A549 (cell line): ENCODE measurements around the gene DUSP2. TPM values are rescaled to one million over a fixed set of nuclear protein-coding genes. Genes with fewer than 3 reads are reported as not detected.
A peak's percentile ranks its signal among the peaks of the same experiment; 100 is the strongest.

ENCODE experiments used
- ATAC-seq, 2 experiments: fragments of 200-7000 bp in 1 of 2; fragments of >200 bp in 1 of 2; cut with Nextera tagmentation in 1 of 2; cut with Tn5 transposase in 1 of 2; 3 replicates each; pipeline versions ENCODE4 v1.8.0 to v1.9.1; 2018 to 2020; ENCODE audit warnings: mild to moderate bottlenecking in 1 of 2, moderate library complexity in 1 of 2
- CTCF ChIA-PET: fragments of 300-600 bp; sonication (Branson Sonifier 250); formaldehyde crosslinking; extraction: SDS; loops from one replicate; lab custom pipeline; 2021; ENCODE audit warnings: antibody characterized with exemption, inconsistent platforms; lab: Yijun Ruan, JAX
- POLR2A ChIA-PET: fragments of 350-600 bp; formaldehyde crosslinking; extraction: SDS; loops from one replicate; lab custom pipeline; 2021; ENCODE audit warnings: antibody characterized with exemption, inconsistent platforms; lab: Yijun Ruan, JAX
- DNase-seq, 2 experiments: peaks; one replicate each; pipeline versions ENCODE4 v3.0.0 to v3.0.0-alpha.2; 2011 to 2016; ENCODE audit warnings: low read depth in 1 of 2, low spot score in 1 of 2
- FAIRE-seq: peaks from 2 replicates; lab custom pipeline; 2011; peaks lifted over from hg19 to GRCh38; lab: Jason Lieb, UNC
- H3K27ac ChIP-seq, 2 experiments: fragments of >200 bp; sonication (Bioruptor Twin); formaldehyde crosslinking; 3 replicates each; pipeline ENCODE4 v1.5.1; 2016 to 2017
- H3K4me1 ChIP-seq: fragments of >200 bp; sonication (Bioruptor Twin); formaldehyde crosslinking; 3 replicates; pipeline ENCODE4 v1.6.1; 2016
- H3K4me2 ChIP-seq: fragments of >200 bp; sonication (Bioruptor Twin); formaldehyde crosslinking; 3 replicates; pipeline ENCODE4 v1.6.1; 2016
- H3K4me3 ChIP-seq: fragments of >200 bp; sonication (Bioruptor Twin); formaldehyde crosslinking; 3 replicates; pipeline ENCODE4 v1.5.1; 2016
- H3K9me3 ChIP-seq: fragments of >200 bp; sonication (Bioruptor Twin); formaldehyde crosslinking; 3 replicates; pipeline ENCODE4 v1.6.1; 2016
- CHD4 ChIP-seq: fragments of 200-600 bp; sonication (generic); IDR thresholded peaks from 2 replicates; pipeline ENCODE4 v1.6.1; 2016; ENCODE audit warnings: antibody characterized with exemption, mild to moderate bottlenecking, borderline replicate concordance
- ELK1 ChIP-seq: fragments of 150-350 bp; IDR thresholded peaks from 2 replicates; pipeline ENCODE4 v1.6.1; 2014; ENCODE audit warnings: low read depth, mild to moderate bottlenecking, low read length
- FOSB ChIP-seq: fragments of 250-450 bp; sonication (Bioruptor Pico); IDR thresholded peaks from 2 replicates; pipeline ENCODE4 v1.5.0; 2020; ENCODE audit warnings: mild to moderate bottlenecking, moderate library complexity
- FOSL2 ChIP-seq, 2 experiments: fragments of 450-650 bp in 1 of 2; fragments of >200 bp in 1 of 2; sonication (Bioruptor Twin) in 1 of 2; formaldehyde crosslinking; IDR thresholded peaks; 2 replicates each; pipeline versions ENCODE4 v1.5.0 to v1.6.1; 2016 to 2020; ENCODE audit warnings: mild to moderate bottlenecking in 1 of 2, moderate library complexity in 1 of 2
- FOXS1 ChIP-seq: fragments of 250-450 bp; sonication (Bioruptor Pico); IDR thresholded peaks from 2 replicates; pipeline ENCODE4 v1.5.0; 2020; ENCODE audit warnings: mild to moderate bottlenecking, moderate library complexity
- HOXA7 ChIP-seq: fragments of 250-450 bp; sonication (Bioruptor Pico); IDR thresholded peaks from 2 replicates; pipeline ENCODE4 v1.5.0; 2020; ENCODE audit warnings: mild to moderate bottlenecking, moderate library complexity
- HOXB5 ChIP-seq: fragments of 250-450 bp; sonication (Bioruptor Pico); IDR thresholded peaks from 2 replicates; pipeline ENCODE4 v1.5.0; 2020; ENCODE audit warnings: mild to moderate bottlenecking, moderate library complexity
- KDM1A ChIP-seq: fragments of 200-600 bp; sonication (generic); IDR thresholded peaks from 2 replicates; pipeline ENCODE4 v1.6.1; 2016; ENCODE audit warnings: low read depth, mild to moderate bottlenecking
- MYC ChIP-seq: IDR thresholded peaks from 2 replicates; pipeline ENCODE4 v1.6.1; 2012; ENCODE audit warnings: mild to moderate bottlenecking, inconsistent platforms, low read length, improper control_type of control experiment, borderline replicate concordance
- PBX3 ChIP-seq: IDR thresholded peaks from 2 replicates; pipeline ENCODE4 v1.6.1; 2012
- PHF8 ChIP-seq: fragments of 200-600 bp; sonication (generic); IDR thresholded peaks from 2 replicates; pipeline ENCODE4 v1.6.1; 2016; ENCODE audit warnings: low read depth, mild to moderate bottlenecking, antibody characterized with exemption, moderate library complexity, borderline replicate concordance
- SMC3 ChIP-seq: fragments of >200 bp; sonication (Bioruptor Twin); formaldehyde crosslinking; IDR thresholded peaks from 3 replicates; pipeline ENCODE4 v1.6.1; 2018; ENCODE audit warnings: inconsistent platforms
- TP53 ChIP-seq: fragments of 250-450 bp; sonication (Bioruptor Pico); IDR thresholded peaks from 2 replicates; pipeline ENCODE4 v1.5.0; 2021; ENCODE audit warnings: mild to moderate bottlenecking, moderate library complexity
- USF2 ChIP-seq: fragments of 450-650 bp; IDR thresholded peaks from 2 replicates; pipeline ENCODE4 v1.6.1; 2014; ENCODE audit warnings: antibody characterized with exemption
- ZC3H11A ChIP-seq: fragments of 450-650 bp; IDR thresholded peaks from 2 replicates; pipeline ENCODE4 v1.6.1; 2014; ENCODE audit warnings: antibody characterized with exemption, mild to moderate bottlenecking
- ZFP36 ChIP-seq: fragments of 450-650 bp; IDR thresholded peaks from 2 replicates; pipeline ENCODE4 v1.6.1; 2014; ENCODE audit warnings: borderline replicate concordance; ENCODE audit not compliant: partially characterized antibody
- ZNF302 ChIP-seq: fragments of 250-450 bp; sonication (Bioruptor Pico); IDR thresholded peaks from 2 replicates; pipeline ENCODE4 v1.9.0; 2021; ENCODE audit warnings: inconsistent platforms, mild to moderate bottlenecking, moderate library complexity
- ZSCAN20 ChIP-seq: fragments of 250-450 bp; sonication (Bioruptor Pico); IDR thresholded peaks from 2 replicates; pipeline ENCODE4 v1.8.0; 2022; ENCODE audit warnings: mild to moderate bottlenecking, moderate library complexity
- WGBS: methylation state at CpG from one replicate; pipeline ENCODE4 v1.1.6; 2017; ENCODE audit errors: missing lambda C conversion rate; 5-methylcytosine and 5-hydroxymethylcytosine counted together
- polyA plus RNA-seq, 4 experiments: library from polyadenylated mRNA; depleted of rRNA in 3 of 4; stranded (reverse); fragments of >200 nt; fragmentation: RNase III in 1 of 4; extraction: RNeasy Plus Mini Kit Qiagen cat#74134 plus additional on column Dnase treatment in 1 of 4; gene quantifications; 2 replicates in 3 of 4; 3 replicates in 1 of 4; pipeline ENCODE4 v1.2.3, GENCODE V29; 2011 to 2017
- TF ChIP-seq, protein P1 (sequence below): fragments of >200 bp; sonication (Bioruptor Twin); formaldehyde crosslinking; IDR thresholded peaks from 3 replicates; pipeline ENCODE4 v1.6.1; 2016

DUSP2 gene
- polyA plus RNA-seq, 2 of the 4 experiments (the other 2 are of a cell fraction) = 0.26 to 0.27 TPM

DNA sequence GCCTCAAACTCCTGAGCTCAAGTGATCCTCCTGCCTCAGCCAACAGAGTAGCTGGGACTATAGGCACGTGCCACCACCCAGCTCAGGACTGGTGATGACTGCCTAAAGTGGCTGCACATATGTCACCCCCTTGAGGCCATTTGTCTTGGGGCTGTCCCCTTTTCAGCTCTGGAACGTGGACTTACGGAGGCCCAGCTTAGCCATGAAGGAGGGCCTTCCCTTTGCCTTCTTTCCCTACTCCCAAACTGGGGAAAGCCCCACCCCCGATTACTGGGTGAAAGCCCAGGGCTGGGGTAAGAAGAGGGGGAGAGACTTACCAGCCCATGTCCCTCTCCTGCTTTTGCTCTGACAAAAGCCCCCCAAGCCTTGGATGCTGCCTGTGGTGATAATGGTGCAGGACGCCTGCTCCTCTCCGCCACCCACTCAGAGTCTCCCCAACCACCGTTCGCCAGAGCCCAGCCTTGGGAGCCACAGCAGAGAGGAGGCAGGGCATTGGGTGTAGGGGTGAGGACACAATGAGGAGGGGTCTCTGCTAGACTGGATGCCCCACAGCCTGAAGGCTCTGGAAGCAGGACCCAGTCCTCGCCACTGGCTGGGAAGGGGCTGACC, 2.5 kb upstream of the DUSP2 start:
- ChIA-PET POLR2A (no interaction called here), CTCF (interaction anchor here (1.0 to 2.5 kb wide), 3 partner anchors 27 to 125 kb away, joined by 3 to 13 read pairs (median 8); no protein-coding TSS in a partner anchor)
- Histone ChIP-seq H3K4me3 (no peak overlapping the region), H3K9me3 (no peaks in the 10 kb centered on the region), H3K27ac (no peak overlapping the region), H3K4me1 (peaks cover 10% of the 10 kb centered on the region; the same call in 2 of the 3 replicates), H3K4me2 (no peak overlapping the region)
- no peak for ATAC-seq
- 89% methylated on average over 9 of the region's 9 CpGs for WGBS
- no peak for FAIRE-seq
- no peak for TF ChIP-seq ZSCAN20 (CRISPR knock-in tag)
- no peak for TF ChIP-seq PBX3
- TF ChIP-seq FOSL2 (IDR thresholded peaks at IDR 0.05) = no peak
- TF ChIP-seq FOSL2 (CRISPR knock-in tag; IDR thresholded peaks at IDR 0.05) = no peak
- TF ChIP-seq HOXA7 = no peak
- TF ChIP-seq ELK1 = no peak
- TF ChIP-seq HOXB5 = no peak
- TF ChIP-seq FOSB = no peak
- no peak for TF ChIP-seq ZC3H11A
- TF ChIP-seq KDM1A = no peak
- TF ChIP-seq TP53 = no peak
- no peak for TF ChIP-seq MYC
- TF ChIP-seq, protein P1, sequence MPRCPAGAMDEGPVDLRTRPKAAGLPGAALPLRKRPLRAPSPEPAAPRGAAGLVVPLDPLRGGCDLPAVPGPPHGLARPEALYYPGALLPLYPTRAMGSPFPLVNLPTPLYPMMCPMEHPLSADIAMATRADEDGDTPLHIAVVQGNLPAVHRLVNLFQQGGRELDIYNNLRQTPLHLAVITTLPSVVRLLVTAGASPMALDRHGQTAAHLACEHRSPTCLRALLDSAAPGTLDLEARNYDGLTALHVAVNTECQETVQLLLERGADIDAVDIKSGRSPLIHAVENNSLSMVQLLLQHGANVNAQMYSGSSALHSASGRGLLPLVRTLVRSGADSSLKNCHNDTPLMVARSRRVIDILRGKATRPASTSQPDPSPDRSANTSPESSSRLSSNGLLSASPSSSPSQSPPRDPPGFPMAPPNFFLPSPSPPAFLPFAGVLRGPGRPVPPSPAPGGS = no peak
- no peak for TF ChIP-seq FOXS1 (CRISPR knock-in tag)
- TF ChIP-seq, all 56 proteins: peak for 0
- no peak for DNase-seq

- 0 out of 6 replicates have a peak, but pooled peaks of 1 of the 2 experiments have one; percentile 4 for ATAC-seq
- H3K27ac ChIP-seq = no peak overlapping the region
- no peak for FAIRE-seq
- TF ChIP-seq, protein P1 = no peak
- TF ChIP-seq CHD4 (no peak), USF2 (no peak), PHF8 (no peak), ZFP36 (no peak), FOSB (no peak), SMC3 (no peak), HOXA7 (no peak), ZNF302 (CRISPR knock-in tag) (no peak), ELK1 (no peak)
- H3K9me3 ChIP-seq = no peaks in the 10 kb centered on the region
- POLR2A ChIA-PET = no interaction called here
- CTCF ChIA-PET = interaction anchor here (1.9 to 2.5 kb wide), 2 partner anchors 27 to 124 kb away, joined by 8 to 13 read pairs; no protein-coding TSS in a partner anchor
- 89% methylated on average over 7 of the region's 9 CpGs for WGBS
- H3K4me2 ChIP-seq = no peak overlapping the region
- no peak overlapping the region for H3K4me3 ChIP-seq
- DNase-seq = no peak
- H3K4me1 ChIP-seq = peaks cover 10% of the 10 kb centered on the region; the same call in 2 of the 3 replicates
Observed at GRCh38 chr2:96146881-96147592, 1.8 kb upstream of the DUSP2 start.
